KMS-11 (cell line): ENCODE results near the gene TMIE.

Source experiments
- H2AFZ ChIP-seq: fragments of 200-600 bp; sonication (generic); 2 replicates; pipeline ENCODE4 v1.6.1; 2016; ENCODE audit warnings: antibody characterized with exemption, mixed run types, low read depth
- H3K27ac ChIP-seq: fragments of 200-600 bp; sonication (generic); 2 replicates; pipeline ENCODE4 v1.6.1; 2016; ENCODE audit warnings: mild to moderate bottlenecking, mixed run types
- H3K27me3 ChIP-seq: fragments of 200-600 bp; sonication (generic); 2 replicates; pipeline ENCODE4 v1.6.1; 2017; ENCODE audit warnings: mild to moderate bottlenecking, low read depth, mixed run types, moderate library complexity; ENCODE audit not compliant: insufficient read depth
- H3K36me3 ChIP-seq: fragments of 200-600 bp; sonication (generic); 2 replicates; pipeline ENCODE4 v1.6.1; 2017; ENCODE audit warnings: mild to moderate bottlenecking, mixed run types; ENCODE audit not compliant: insufficient read depth
- H3K4me1 ChIP-seq: fragments of 200-600 bp; sonication (generic); 2 replicates; pipeline ENCODE4 v1.6.1; 2016; ENCODE audit warnings: mild to moderate bottlenecking, low read depth, mixed run types; ENCODE audit not compliant: poor library complexity, severe bottlenecking
- H3K4me2 ChIP-seq: fragments of 200-600 bp; sonication (generic); 2 replicates; pipeline ENCODE4 v1.7.0; 2016; ENCODE audit warnings: mild to moderate bottlenecking, mixed run types
- H3K4me3 ChIP-seq: fragments of 200-600 bp; sonication (generic); IDR thresholded peaks from 2 replicates; pipeline ENCODE4 v1.6.1; 2017; ENCODE audit warnings: low read depth, low read length, mixed read lengths; ENCODE audit not compliant: insufficient read depth
- H3K79me2 ChIP-seq: fragments of 200-600 bp; sonication (generic); 2 replicates; pipeline ENCODE4 v1.6.1; 2016; ENCODE audit warnings: low read depth, mixed run types; ENCODE audit not compliant: insufficient read depth
- H3K9ac ChIP-seq: fragments of 200-600 bp; sonication (generic); 2 replicates; pipeline ENCODE4 v1.6.1; 2016; ENCODE audit warnings: mild to moderate bottlenecking, mixed run types
- H4K20me1 ChIP-seq: fragments of 200-600 bp; sonication (generic); 2 replicates; pipeline ENCODE4 v1.6.1; 2016; ENCODE audit warnings: mild to moderate bottlenecking, mixed run types; ENCODE audit not compliant: insufficient read depth
- TF ChIP-seq, protein P1 (sequence below): fragments of 200-600 bp; sonication (generic); conservative IDR thresholded peaks from 2 replicates; pipeline ENCODE4 v1.6.1; 2017; ENCODE audit warnings: low read depth, mild to moderate bottlenecking, antibody characterized with exemption, low read length, moderate library complexity, mixed read lengths

The TMIE gene

DNA sequence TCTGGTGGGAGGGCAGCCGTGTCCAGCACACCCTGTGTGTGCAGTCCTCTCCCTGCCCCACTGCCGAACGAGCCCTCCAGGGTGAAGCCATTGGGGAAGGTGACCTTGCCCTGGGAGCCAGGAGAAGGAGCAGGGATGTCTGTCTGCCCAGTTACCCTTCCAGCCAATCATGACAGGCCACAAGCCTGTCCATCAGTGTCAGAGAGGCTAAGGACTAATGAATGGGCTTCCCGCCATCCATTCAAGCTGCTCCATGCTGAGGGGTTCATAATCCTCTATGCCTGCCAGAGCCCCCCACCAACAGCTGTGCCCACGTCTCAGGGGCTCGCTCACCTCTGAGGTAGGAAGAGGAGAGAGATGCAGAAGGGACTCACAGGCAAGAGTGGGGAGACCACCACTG lies 22.9 kb upstream of the TMIE start:
- no peak overlapping the region for H3K4me2 ChIP-seq
- no peaks in the 10 kb centered on the region for H4K20me1 ChIP-seq
- no peaks in the 10 kb centered on the region for H3K4me1 ChIP-seq
- TF ChIP-seq, protein P1, sequence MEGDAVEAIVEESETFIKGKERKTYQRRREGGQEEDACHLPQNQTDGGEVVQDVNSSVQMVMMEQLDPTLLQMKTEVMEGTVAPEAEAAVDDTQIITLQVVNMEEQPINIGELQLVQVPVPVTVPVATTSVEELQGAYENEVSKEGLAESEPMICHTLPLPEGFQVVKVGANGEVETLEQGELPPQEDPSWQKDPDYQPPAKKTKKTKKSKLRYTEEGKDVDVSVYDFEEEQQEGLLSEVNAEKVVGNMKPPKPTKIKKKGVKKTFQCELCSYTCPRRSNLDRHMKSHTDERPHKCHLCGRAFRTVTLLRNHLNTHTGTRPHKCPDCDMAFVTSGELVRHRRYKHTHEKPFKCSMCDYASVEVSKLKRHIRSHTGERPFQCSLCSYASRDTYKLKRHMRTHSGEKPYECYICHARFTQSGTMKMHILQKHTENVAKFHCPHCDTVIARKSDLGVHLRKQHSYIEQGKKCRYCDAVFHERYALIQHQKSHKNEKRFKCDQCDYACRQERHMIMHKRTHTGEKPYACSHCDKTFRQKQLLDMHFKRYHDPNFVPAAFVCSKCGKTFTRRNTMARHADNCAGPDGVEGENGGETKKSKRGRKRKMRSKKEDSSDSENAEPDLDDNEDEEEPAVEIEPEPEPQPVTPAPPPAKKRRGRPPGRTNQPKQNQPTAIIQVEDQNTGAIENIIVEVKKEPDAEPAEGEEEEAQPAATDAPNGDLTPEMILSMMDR = no peak
- no peak overlapping the region for H3K27ac ChIP-seq
- H3K9ac ChIP-seq = no peak overlapping the region
- no peaks in the 10 kb centered on the region for H3K36me3 ChIP-seq
- no peaks in the 10 kb centered on the region for H3K27me3 ChIP-seq
- no peaks in the 10 kb centered on the region for H3K79me2 ChIP-seq
- no peak overlapping the region for H2AFZ ChIP-seq
- H3K4me3 ChIP-seq = no peak overlapping the region

DNA sequence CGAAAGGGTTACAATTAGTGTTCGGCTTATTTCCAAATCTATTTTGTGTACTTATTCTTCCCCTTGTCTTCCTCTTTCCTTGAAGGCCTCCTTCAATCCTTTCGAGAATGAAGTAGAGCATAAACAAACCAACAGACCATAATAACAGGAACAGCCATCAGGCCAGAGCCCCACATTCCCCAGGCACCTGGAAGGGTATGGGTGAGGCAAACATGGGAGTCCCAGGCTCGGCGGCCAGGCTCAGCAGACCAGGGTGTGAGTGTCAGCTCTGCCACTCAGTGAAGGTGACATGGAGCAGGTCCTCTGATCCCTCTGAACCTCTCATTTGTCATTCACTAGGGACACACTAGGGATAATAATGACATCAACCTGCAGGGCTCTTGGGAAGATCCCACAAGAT lies 21.5 kb upstream of the TMIE start:
- H3K27me3 ChIP-seq = no peaks in the 10 kb centered on the region
- no peaks in the 10 kb centered on the region for H3K4me1 ChIP-seq
- no peaks in the 10 kb centered on the region for H3K36me3 ChIP-seq
- H4K20me1 ChIP-seq = no peaks in the 10 kb centered on the region
- no peak overlapping the region for H3K4me2 ChIP-seq
- H3K79me2 ChIP-seq = no peaks in the 10 kb centered on the region
- no peak overlapping the region for H3K9ac ChIP-seq
- H2AFZ ChIP-seq = no peak overlapping the region
- TF ChIP-seq, protein P1 = no peak
- no peak overlapping the region for H3K27ac ChIP-seq
- H3K4me3 ChIP-seq = no peak overlapping the region

DNA sequence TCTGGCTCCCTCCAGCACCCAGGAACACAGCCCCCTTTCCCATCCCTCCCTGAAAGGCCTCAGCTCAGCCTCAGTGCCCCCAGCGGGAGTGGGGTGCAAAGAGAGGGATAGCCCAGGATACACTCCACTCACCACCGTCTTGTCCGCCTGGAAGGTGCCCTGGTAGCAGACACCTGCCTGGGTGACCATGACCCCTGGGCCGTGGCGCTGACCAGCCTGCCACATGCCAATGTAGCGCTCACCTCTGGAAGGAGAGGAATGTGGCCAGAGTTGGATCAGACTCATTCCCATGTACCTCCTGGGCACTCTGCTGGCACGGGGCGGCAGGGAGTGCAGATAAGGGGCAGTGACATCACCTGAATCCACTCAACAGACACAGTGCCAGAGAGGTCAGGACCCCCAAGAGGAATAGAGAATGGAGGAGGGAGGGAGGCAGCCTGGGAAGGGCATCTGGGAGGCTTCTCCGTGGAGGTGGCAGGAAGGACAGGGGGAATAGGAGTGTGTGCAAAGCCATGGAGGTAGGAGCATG lies 20.8 kb upstream of the TMIE start:
- no peaks in the 10 kb centered on the region for H3K79me2 ChIP-seq

DNA sequence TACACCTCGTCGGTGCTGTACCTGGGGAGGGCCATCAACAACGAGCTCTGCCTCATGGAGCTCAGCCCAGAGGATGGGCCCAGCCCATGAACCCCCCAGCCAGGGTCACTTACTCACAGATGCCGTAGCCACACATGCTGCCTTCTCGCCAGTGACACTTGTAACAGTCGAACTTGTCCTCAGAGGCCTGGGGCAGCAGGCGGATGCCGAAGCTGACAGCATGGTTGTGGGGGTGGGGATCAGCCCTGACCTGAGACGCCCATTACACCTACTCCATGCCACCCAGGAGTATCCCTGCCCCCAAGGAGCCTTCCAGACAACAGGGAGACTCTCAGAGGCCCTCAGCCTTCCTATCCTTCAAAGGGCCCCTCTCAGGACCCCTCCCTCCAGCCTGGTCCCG lies 19.8 kb upstream of the TMIE start:
- TF ChIP-seq, protein P1 = no peak
- H3K4me2 ChIP-seq = no peak overlapping the region
- H3K9ac ChIP-seq = no peak overlapping the region
- no peak overlapping the region for H3K4me3 ChIP-seq
- H3K4me1 ChIP-seq = no peaks in the 10 kb centered on the region
- no peaks in the 10 kb centered on the region for H3K27me3 ChIP-seq
- H3K27ac ChIP-seq = no peak overlapping the region
- H3K36me3 ChIP-seq = no peaks in the 10 kb centered on the region
- no peaks in the 10 kb centered on the region for H4K20me1 ChIP-seq
- no peak overlapping the region for H2AFZ ChIP-seq
- no peaks in the 10 kb centered on the region for H3K79me2 ChIP-seq

More for the DNA sequence above, 20.8 kb upstream of the TMIE start:
- H3K4me2 ChIP-seq = no peak overlapping the region
- no peak overlapping the region for H3K4me3 ChIP-seq
- TF ChIP-seq, protein P1 = no peak
- no peak overlapping the region for H2AFZ ChIP-seq
- no peak overlapping the region for H3K27ac ChIP-seq
- no peaks in the 10 kb centered on the region for H3K27me3 ChIP-seq
- H4K20me1 ChIP-seq = no peaks in the 10 kb centered on the region
- no peaks in the 10 kb centered on the region for H3K4me1 ChIP-seq
- H3K9ac ChIP-seq = no peak overlapping the region
- no peaks in the 10 kb centered on the region for H3K36me3 ChIP-seq
